HG03196 (cell line): Measurements from ENCODE around the gene MADD.

Experiments used
- ATAC-seq: cut with Tn5 transposase; IDR thresholded peaks from one replicate; pipeline ENCODE4 v1.9.1; 2021; ENCODE audit not compliant: unreplicated experiment

MADD gene

DNA sequence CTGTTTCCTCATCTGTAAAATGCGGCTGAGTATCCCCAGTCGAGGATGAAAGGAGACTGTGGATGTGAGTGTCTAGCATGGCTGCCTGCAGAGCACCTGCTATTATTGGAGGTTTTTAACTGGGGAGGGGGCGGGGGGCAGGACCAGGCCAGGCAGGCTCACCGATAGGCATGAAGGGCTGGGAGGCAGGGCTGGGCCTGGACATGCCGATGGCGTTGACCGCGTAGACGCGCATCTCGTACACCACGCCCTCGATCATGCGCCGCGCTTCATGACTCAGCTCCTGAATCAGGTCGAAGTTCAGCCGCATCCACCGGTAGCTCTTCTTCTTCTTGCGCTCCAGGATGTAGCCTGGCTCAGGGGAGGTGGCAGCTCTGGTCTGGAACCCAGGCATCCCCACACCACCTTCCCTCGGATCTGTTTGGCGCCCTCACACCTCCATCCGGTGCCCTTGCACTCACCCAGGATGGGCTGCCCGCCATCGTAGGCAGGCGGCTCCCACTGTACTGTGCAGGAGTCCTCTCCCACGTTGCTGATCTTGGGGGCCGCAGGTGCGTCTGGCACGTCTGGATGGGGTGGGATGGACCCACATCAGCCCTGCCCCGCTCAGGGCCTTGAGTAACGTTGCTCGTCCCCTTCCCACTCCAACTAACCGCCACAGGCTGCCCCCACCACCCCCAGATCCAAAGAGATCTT lies 67.4 kb downstream of the MADD start:
- no peak for ATAC-seq

DNA sequence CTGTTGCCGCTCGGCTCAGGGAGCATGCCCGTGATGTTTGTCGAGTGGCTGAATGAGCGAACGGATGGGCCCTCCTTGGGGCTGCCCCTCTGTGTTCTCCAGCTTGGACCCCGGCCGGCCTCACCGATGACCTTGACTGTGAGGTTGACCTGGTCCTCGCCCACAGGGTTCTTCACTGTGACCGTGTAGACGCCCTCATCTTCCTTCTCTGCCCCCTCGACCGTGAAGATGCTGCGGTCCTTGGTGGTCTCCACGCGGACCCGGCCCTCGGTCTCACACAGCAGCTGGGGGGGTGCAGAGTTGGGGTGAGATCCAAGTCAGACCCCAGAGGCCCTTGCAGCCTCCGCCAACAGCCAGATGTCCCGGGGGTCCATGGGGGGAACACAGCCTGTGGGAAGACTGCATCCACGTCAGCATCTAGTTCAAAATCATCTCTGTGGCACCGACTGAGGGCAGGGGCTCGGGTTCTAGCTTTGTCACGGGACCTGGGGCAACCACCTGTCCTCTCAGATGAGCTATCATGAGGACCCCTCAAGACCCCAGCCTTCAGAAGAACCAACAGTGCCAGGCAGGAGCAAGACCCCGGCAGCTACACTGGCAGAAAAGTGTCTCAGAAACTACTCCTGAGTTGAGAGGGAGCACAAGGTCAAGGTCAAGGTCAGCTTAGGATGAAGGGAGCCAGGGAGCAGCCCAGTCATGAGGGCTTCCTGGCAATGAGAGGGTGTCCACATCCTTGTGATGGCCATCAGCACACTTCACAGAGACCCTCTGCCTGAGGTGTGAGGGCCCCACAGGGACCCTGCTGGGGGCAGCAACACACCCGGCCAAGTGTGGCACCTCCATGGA lies 68.7 kb downstream of the MADD start:
- ATAC-seq = no peak

GRCh38 chr11:47340010-47340409 lies 70.1 kb downstream of the MADD start:
- no peak for ATAC-seq

DNA sequence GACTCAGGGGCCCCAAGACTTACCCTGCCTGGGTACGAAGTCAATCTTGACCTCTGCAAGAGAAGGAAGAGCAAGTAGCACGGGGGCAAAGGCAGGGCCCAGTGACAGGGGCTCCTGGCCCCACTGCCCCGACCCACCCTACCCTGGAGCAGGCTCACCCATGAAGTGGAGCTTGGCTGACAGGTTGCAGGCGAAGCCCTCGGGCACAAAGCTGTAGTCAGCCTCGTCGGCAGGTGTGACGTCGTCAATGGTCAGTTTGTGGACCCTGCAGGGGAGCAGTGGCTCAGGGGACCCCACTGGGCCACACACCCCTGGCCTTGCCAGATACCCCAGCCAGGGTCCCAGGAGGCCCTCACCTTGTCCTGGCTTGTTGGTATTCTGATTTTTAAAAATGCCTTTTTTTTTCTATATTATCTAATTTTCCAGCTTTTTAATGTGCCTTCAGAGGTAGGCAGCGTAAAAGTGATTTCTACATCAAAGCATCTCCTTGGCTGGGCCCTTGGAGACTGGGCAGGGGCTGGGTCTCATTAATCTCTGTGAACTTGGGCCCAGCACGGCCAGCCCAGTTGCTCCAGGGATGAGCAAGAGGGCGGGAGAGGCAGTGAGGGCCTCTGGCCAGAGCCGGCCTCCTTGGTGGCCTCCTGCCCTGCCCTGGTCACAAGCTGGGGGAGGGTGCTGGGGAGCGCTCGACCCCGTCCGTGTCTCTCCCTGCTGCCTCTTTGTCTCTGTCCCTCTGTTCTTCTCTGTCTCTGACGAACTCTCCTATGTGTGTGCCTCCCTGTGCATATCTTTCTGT lies 71.2 kb downstream of the MADD start:
- ATAC-seq = no peak

GRCh38 chr11:47342036-47342803 lies 72.3 kb downstream of the MADD start:
- no peak for ATAC-seq

- ATAC-seq = no peak
Observed at GRCh38 chr11:47342854-47343253, 72.9 kb downstream of the MADD start.

- no peak for ATAC-seq
Observed at GRCh38 chr11:47345890-47346563, 76.1 kb downstream of the MADD start.

DNA sequence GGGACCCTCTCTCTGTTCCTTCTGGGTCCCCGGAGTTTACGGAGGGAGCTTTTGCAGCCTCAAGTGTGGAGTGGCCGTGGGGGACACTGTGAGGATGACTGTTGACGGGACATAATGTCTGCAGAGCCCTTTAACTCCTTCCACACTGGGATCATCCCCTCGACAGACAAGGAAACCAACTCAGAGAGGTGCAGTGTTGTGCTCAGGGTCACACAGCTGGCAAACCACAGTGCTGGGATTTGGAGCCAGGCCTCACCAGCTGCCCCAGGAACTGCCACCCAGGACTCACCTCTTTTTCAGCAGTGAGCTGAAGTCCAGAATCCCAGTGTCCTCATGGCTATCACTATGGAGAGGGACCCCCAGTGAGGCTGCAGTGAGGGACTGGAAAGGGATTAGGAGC lies 77.2 kb downstream of the MADD start:
- ATAC-seq = no peak

- ATAC-seq = no peak
Observed at GRCh38 chr11:47348131-47348802, 78.3 kb downstream of the MADD start.

- ATAC-seq = no peak
Observed at GRCh38 chr11:47348859-47349258, 78.9 kb downstream of the MADD start.

DNA sequence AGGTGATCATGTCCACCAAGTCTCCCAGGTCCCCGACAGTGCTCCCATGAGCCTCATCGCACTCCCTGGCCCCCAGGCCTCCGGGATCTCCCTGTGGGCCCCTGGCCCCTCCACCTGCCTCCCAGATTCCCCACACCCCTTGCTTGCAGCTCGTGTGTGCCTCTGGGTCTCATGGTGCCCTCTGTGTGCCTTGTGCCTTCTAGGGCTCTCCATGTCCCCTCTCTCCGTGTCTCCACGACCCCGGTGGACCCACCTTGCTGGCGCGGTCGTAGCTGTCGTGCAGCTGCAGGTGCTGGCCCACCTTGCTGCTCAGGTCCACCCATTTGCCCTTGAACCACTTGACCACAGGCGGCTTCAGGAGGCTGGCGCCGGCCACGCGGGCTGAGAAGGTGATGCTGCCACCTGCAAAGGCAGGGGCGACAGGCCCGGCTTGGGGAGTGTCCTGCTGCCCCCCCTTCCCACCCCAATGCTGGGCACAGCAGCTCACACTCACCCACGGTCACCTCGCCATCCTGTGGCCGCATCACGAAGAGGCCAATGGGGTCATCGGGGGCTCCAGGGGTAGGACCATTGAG lies 79.7 kb downstream of the MADD start:
- no peak for ATAC-seq

DNA sequence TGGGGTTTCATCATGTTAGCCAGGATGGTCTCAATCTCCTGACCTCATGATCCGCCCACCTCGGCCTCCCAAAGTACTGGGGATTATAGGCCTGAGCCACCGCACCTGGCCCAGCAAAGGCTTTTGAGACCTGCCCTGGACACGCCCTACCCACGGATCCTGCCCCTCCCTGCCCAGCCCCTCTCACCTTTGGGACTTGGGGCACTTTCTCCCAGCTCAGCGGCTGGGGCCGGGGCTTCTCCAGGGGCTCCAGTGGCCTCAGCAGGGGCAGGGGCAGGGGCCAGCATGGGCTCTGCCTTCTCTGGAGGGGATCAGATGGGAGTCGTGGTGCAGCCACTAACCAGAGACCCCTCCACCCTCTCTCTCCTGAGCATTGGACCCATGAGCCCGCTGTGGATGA lies 80.4 kb downstream of the MADD start:
- ATAC-seq = no peak

DNA sequence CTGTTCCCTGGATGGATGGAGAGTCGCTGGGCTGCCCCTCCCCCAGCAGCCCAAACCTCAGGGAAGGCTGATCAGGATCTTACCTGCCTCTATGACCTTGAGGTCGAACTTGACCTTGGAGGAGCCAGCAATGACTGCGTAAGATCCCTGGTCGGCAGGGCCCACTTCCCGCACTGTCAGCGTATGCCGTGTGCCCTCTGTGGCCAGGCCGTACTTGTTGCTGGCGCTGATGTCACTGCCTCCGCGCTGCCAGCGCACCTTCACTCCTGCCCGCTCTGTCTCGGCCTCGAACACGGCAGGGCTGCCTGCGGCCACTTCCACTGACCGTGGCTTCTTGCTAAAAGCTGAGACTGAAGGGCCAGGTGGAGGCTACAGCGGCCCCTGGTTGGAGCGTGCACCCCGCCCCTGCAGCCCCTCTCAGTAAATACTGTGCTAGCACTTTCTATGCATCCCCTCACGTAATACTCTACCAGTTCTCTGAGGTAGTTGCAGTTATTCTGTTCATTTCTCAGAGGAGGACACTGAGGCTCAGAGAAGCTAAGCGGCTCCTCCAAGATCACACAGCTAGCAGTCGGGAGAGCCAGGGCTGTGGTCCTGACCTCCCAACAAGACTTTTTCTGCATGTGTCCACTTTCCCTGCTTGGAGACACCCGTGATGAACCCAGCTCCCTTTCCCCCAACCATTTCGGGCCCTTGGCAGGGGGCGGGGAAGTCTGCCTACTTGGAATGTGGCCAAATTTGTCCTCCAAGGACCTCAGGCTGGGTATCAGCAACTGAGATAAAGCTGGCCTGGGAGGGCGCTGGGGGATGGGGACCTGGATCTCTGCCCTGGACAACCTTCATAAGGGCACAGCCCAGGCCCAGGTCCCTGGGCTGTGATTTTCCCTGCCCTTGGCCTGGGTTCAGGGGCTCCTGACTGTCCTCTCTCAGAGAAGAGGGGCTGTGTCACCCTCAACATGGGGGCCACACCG lies 81.5 kb downstream of the MADD start:
- no peak for ATAC-seq

DNA sequence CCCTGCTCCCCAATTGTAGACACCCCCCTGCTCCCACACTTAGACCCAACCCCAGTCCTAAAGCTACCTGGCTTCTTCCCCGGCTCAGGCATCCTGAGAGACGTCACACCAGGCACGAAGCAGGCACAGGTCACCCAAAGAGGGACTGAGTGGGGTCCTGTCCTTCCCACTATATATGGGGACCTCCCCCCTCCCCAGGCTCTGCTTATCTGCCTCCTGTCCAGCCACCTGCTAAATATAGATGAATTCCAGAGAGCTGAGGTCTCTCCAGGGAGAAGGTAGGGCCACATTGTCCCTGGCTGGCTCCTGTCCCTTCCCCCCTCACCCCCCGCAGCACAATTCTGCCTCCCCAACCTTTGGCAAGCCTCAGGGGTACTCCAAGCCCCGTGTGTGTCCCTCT lies 82.6 kb downstream of the MADD start, which contains the start of gene MYBPC3:
MYBPC3 (minus strand) TSS at position 147 of the 400 bp plus-strand sequence; CDS start at position 92, 55 bp downstream.
- ATAC-seq = no peak

- ATAC-seq = no peak
Observed at GRCh38 chr11:47353978-47354774, 84.2 kb downstream of the MADD start.

- no peak for ATAC-seq
Observed at GRCh38 chr11:47354913-47355282, 85.0 kb downstream of the MADD start.
